HepG2 (cell line): ENCODE results near the gene USP32. TPM values are rescaled to one million over a fixed set of nuclear protein-coding genes. Genes with fewer than 3 reads are reported as not detected.
A peak's percentile ranks its signal among the peaks of the same experiment; 100 is the strongest.

Experiments
- ATAC-seq: fragments of 200-7000 bp; cut with Tn5 transposase; 3 replicates; pipeline ENCODE4 v1.9.1; 2020; ENCODE audit warnings: mild to moderate bottlenecking, moderate library complexity
- BruUV-seq: library from RNA; stranded (reverse); fragments of 400-500 nt; replicated peaks from 2 replicates; lab custom pipeline; 2021; lab: Mats Ljungman, UMichigan
- CTCF ChIA-PET: fragments of 300-600 bp; formaldehyde crosslinking; extraction: SDS; loops from one replicate; lab custom pipeline; 2021; ENCODE audit warnings: low total read pairs, inconsistent platforms, low intra/inter-chr PET ratio; lab: Yijun Ruan, JAX
- POLR2A ChIA-PET: fragments of 350-600 bp; sonication (Branson Sonifier 250); formaldehyde crosslinking; loops from one replicate; lab custom pipeline; 2020; ENCODE audit warnings: antibody characterized with exemption, inconsistent platforms; lab: Yijun Ruan, JAX
- DNase-seq: peaks from one replicate; pipeline ENCODE4 v3.0.0-alpha.2; 2015; ENCODE audit warnings: low spot score
- FAIRE-seq: peaks from 3 replicates; lab custom pipeline; 2011; peaks lifted over from hg19 to GRCh38; lab: Jason Lieb, UNC
- H2AFZ ChIP-seq: one replicate; pipeline ENCODE4 v1.6.1; 2011; ENCODE audit warnings: low read length, inconsistent platforms
- H3K27ac ChIP-seq: fragments of 300-600 bp; 3 replicates; pipeline ENCODE4 v1.8.0; 2011; ENCODE audit warnings: mixed run types, mild to moderate bottlenecking, mixed read lengths, low read length, inconsistent platforms; ENCODE audit not compliant: insufficient read depth; ENCODE audit errors: extremely low read length
- H3K27me3 ChIP-seq, 2 experiments: fragments of 200-600 bp in 1 of 2; 2 replicates in 1 of 2; 3 replicates in 1 of 2; pipeline versions ENCODE4 v1.6.0 to v1.8.0; 2011; ENCODE audit warnings: low read length in 2 of 2, mild to moderate bottlenecking in 2 of 2, moderate library complexity in 2 of 2, inconsistent platforms in 1 of 2; ENCODE audit not compliant: insufficient read depth in 2 of 2, control insufficient read depth in 1 of 2
- H3K36me3 ChIP-seq, 2 experiments: fragments of 200-600 bp in 1 of 2; replicated peaks in 1 of 2; 2 replicates in 1 of 2; 3 replicates in 1 of 2; pipeline versions ENCODE4 v1.5.1 to v1.8.0; 2011; ENCODE audit warnings: low read length in 2 of 2, inconsistent platforms in 1 of 2; ENCODE audit not compliant: insufficient read depth in 2 of 2, control insufficient read depth in 1 of 2
- H3K4me1 ChIP-seq: 2 replicates; pipeline ENCODE4 v1.5.1; 2012; ENCODE audit warnings: low read length, inconsistent platforms; ENCODE audit not compliant: insufficient read depth
- H3K4me2 ChIP-seq: 2 replicates; pipeline ENCODE4 v1.6.0; 2011; ENCODE audit warnings: low read depth, low read length, inconsistent platforms
- H3K4me3 ChIP-seq, 3 experiments: fragments of 200-600 bp in 1 of 3; sonication (generic), shearing (Covaris generic) in 1 of 3; replicated peaks in 1 of 3; 2 replicates each; pipeline ENCODE4 v1.5.1; 2011 to 2016; ENCODE audit warnings: low read length in 3 of 3, inconsistent platforms in 2 of 3, low read depth in 2 of 3, mild to moderate bottlenecking in 2 of 3, control low read depth in 1 of 3, mixed read lengths in 1 of 3; ENCODE audit not compliant: insufficient read depth in 1 of 3
- H3K79me2 ChIP-seq: one replicate; pipeline ENCODE4 v1.6.1; 2011; ENCODE audit warnings: low read length, inconsistent platforms; ENCODE audit not compliant: insufficient read depth
- H3K9ac ChIP-seq: 2 replicates; pipeline ENCODE4 v1.6.0; 2011; ENCODE audit warnings: mild to moderate bottlenecking, low read depth, low read length, inconsistent platforms; ENCODE audit not compliant: insufficient read depth
- H3K9me3 ChIP-seq: 2 replicates; pipeline ENCODE4 v1.5.1; 2012; ENCODE audit warnings: mild to moderate bottlenecking, low read length
- H4K20me1 ChIP-seq: 2 replicates; pipeline ENCODE4 v1.6.0; 2011; ENCODE audit warnings: inconsistent platforms, mild to moderate bottlenecking, low read length, moderate library complexity; ENCODE audit not compliant: insufficient read depth
- ATF2 ChIP-seq: sonication (generic); formaldehyde crosslinking; IDR thresholded peaks from 2 replicates; pipeline ENCODE4 v1.4.0; 2020; ENCODE audit warnings: missing genetic modification reagents
- CREB3 ChIP-seq: sonication (generic); formaldehyde crosslinking; IDR thresholded peaks from 2 replicates; pipeline ENCODE4 v1.5.0; 2020; ENCODE audit warnings: missing genetic modification reagents
- ERF ChIP-seq: IDR thresholded peaks from 2 replicates; pipeline ENCODE4 v1.6.1; 2018; ENCODE audit warnings: missing biosample characterization, missing genetic modification reagents
- POGK ChIP-seq: sonication (generic); formaldehyde crosslinking; conservative IDR thresholded peaks from 2 replicates; pipeline ENCODE4 v1.8.0; 2022; ENCODE audit warnings: mild to moderate bottlenecking, moderate library complexity, missing genetic modification reagents
- YEATS2 ChIP-seq: sonication (generic); formaldehyde crosslinking; IDR thresholded peaks from 2 replicates; pipeline ENCODE4 v1.4.0; 2020; ENCODE audit warnings: missing genetic modification reagents, borderline replicate concordance
- ZBTB26 ChIP-seq: IDR thresholded peaks from 2 replicates; pipeline ENCODE4 v1.6.1; 2016; ENCODE audit warnings: missing compliant biosample characterization, missing genetic modification reagents, borderline replicate concordance
- ZBTB49 ChIP-seq: sonication (generic); formaldehyde crosslinking; IDR thresholded peaks from 2 replicates; pipeline ENCODE4 v1.4.0; 2020; ENCODE audit warnings: missing genetic modification reagents, borderline replicate concordance
- ZNF124 ChIP-seq: sonication (generic); formaldehyde crosslinking; IDR thresholded peaks from 2 replicates; pipeline ENCODE4 v1.4.0; 2020; ENCODE audit warnings: missing genetic modification reagents
- ZNF331 ChIP-seq: sonication (generic); formaldehyde crosslinking; IDR thresholded peaks from 2 replicates; pipeline ENCODE4 v1.4.0; 2020; ENCODE audit warnings: missing genetic modification reagents
- ZNF75D ChIP-seq: sonication (generic); formaldehyde crosslinking; IDR thresholded peaks from 2 replicates; pipeline ENCODE4 v1.8.1; 2023; ENCODE audit warnings: missing genetic modification reagents, mild to moderate bottlenecking, borderline replicate concordance
- WGBS: methylation state at CpG from one replicate; pipeline ENCODE4 v1.1.6; 2017; ENCODE audit warnings: low lambda C conversion rate; 5-methylcytosine and 5-hydroxymethylcytosine counted together
- in situ Hi-C: cut with HindIII; loops from 2 replicates; pipeline ENCODE4 v1.10.0; 2017; ENCODE audit warnings: low pct_unique_long_range_greater_than_20kb; ENCODE audit not compliant: extremely low pct_ligation_motif_present
- intact Hi-C: fragments of 100-400 bp; cut with micrococcal nuclease; formaldehyde crosslinking; loops from one replicate; pipeline ENCODE4 v1.10.0; 2022; ENCODE audit not compliant: unreplicated experiment
- polyA plus RNA-seq, 8 experiments: library from polyadenylated mRNA; depleted of rRNA in 3 of 8; stranded (reverse) in 7 of 8; unstranded in 1 of 8; fragments of >200 nt; fragmentation: Illumina TruSeq in 4 of 8; extraction: Trizol in 4 of 8; gene quantifications; 2 replicates each; pipeline versions ENCODE4 v1.2.1 to v1.2.3, GENCODE V29; 2011 to 2016; ENCODE audit warnings: low read depth in 4 of 8, missing spikeins in 1 of 8, mixed read lengths in 1 of 8; ENCODE audit not compliant: insufficient read depth in 1 of 8
- total RNA-seq, 5 experiments: library from RNA; depleted of rRNA; stranded (reverse); fragments of >200 nt; fragmentation: Illumina TruSeq; extraction: Trizol; gene quantifications; 2 replicates each; pipeline ENCODE4 v1.2.3, GENCODE V29; 2016; ENCODE audit warnings: low read depth in 1 of 5

Gene USP32
- total and polyA plus RNA-seq, 2 of the 13 experiments (the other 11 are each of a cell fraction or from before 2014, with no cell fraction given) = 24.9 to 39.9 TPM

- no peak for TF ChIP-seq POGK (CRISPR knock-in tag)
These were observed 44.7 kb upstream of the USP32 start (continued) for GRCh38 chr17:60436676-60437075.

GRCh38 chr17:60435244-60436167 is 43.6 kb upstream of the USP32 start:
- peak overlapping the region; percentile 69 for H3K4me2 ChIP-seq
- FAIRE-seq (peak; percentile 98), ATAC-seq (peak; percentile 68)
- peak; percentile 51; the same call in 1 of the 2 replicates for TF ChIP-seq YEATS2 (CRISPR knock-in tag)
- peak; percentile 33; the same call in 1 of the 2 replicates for TF ChIP-seq ERF
- no peak for TF ChIP-seq CREB3 (CRISPR knock-in tag)
- peak; percentile 32; the same call in 1 of the 2 replicates for TF ChIP-seq ZBTB49
- TF ChIP-seq ZNF331 (CRISPR knock-in tag) = peak; percentile 19
- no peak for TF ChIP-seq ZNF75D
- peak; percentile 67; the same call in 1 of the 2 replicates for TF ChIP-seq ATF2
- 0 out of 2 replicates have a peak, but pooled peaks have one; percentile 49 for TF ChIP-seq ZBTB26 (CRISPR knock-in tag)
- 0 out of 2 replicates have a peak, but pooled peaks have one; percentile 51 for TF ChIP-seq ZNF124 (CRISPR knock-in tag)

More at GRCh38 chr17:60435244-60436167, 43.6 kb upstream of the USP32 start:
- peaks cover 12% of the 10 kb centered on the region; the same call in 1 of the 2 replicates for H3K9me3 ChIP-seq
- DNase-seq = peak; percentile 86
- H3K27ac ChIP-seq = no peak overlapping the region
- H3K79me2 ChIP-seq = no peaks in the 10 kb centered on the region
- BruUV-seq = no TSS peak
- no peaks in the 10 kb centered on the region for H4K20me1 ChIP-seq
- H3K4me3 ChIP-seq = no peak overlapping the region
- no peaks in the 10 kb centered on the region; a peak in 1 of 5 replicates for H3K27me3 ChIP-seq
- in situ Hi-C loops = loop anchor here (10.0 kb wide), 1 partner anchor 271 kb away; no protein-coding TSS in a partner anchor
- no peak overlapping the region for H2AFZ ChIP-seq
- no peak overlapping the region for H3K9ac ChIP-seq
- H3K4me1 ChIP-seq = peaks cover 25% of the 10 kb centered on the region
- WGBS = 60% methylated on average over 28 of the region's 28 CpGs
- intact Hi-C loops = loop anchor here (1.0 to 10.0 kb wide), 5 partner anchors 15 to 292 kb away; no protein-coding TSS in a partner anchor
- POLR2A ChIA-PET = no interaction called here
- CTCF ChIA-PET = interaction anchor here (0.7 to 2.4 kb wide), 5 partner anchors 15 to 292 kb away, joined by 3 to 28 read pairs (median 7); no protein-coding TSS in a partner anchor
- H3K36me3 ChIP-seq = no peaks in the 10 kb centered on the region
